CD4-positive, alpha-beta T cell treated with Interleukin-6 at 100 ng/mL for 8 hours (primary cell): ENCODE measurements around the gene UROC1.

ENCODE experiments used
- DNase-seq: peaks from one replicate; pipeline ENCODE4 v3.0.0-alpha.2; 2020; ENCODE audit warnings: mixed read lengths, low spot score

Gene UROC1

GRCh38 chr3:126516152-126516935 is 1.2 kb downstream of the UROC1 start:
- no peak for DNase-seq

- no peak for DNase-seq
Measured at GRCh38 chr3:126515066-126515706, 2.4 kb downstream of the UROC1 start.

- DNase-seq = no peak
Measured at GRCh38 chr3:126514161-126514560, 3.4 kb downstream of the UROC1 start.

- no peak for DNase-seq
Measured at GRCh38 chr3:126512916-126513650, 4.5 kb downstream of the UROC1 start.

GRCh38 chr3:126512026-126512425 is 5.5 kb downstream of the UROC1 start:
- DNase-seq = no peak

- DNase-seq = no peak
Measured at GRCh38 chr3:126511291-126511690, 6.3 kb downstream of the UROC1 start.

GRCh38 chr3:126510308-126510910 is 7.2 kb downstream of the UROC1 start:
- no peak for DNase-seq

GRCh38 chr3:126509597-126510307 is 7.8 kb downstream of the UROC1 start:
- no peak for DNase-seq

GRCh38 chr3:126508564-126508964 is 9.0 kb downstream of the UROC1 start:
- DNase-seq = no peak

GRCh38 chr3:126507886-126508285 is 9.7 kb downstream of the UROC1 start:
- no peak for DNase-seq

GRCh38 chr3:126503701-126504100 is 13.9 kb downstream of the UROC1 start:
- no peak for DNase-seq

- no peak for DNase-seq
Measured at GRCh38 chr3:126502656-126503055, 14.9 kb downstream of the UROC1 start.

GRCh38 chr3:126501736-126502135 is 15.8 kb downstream of the UROC1 start:
- no peak for DNase-seq

- no peak for DNase-seq
Measured at GRCh38 chr3:126501054-126501453, 16.5 kb downstream of the UROC1 start.

GRCh38 chr3:126500016-126500415 is 17.6 kb downstream of the UROC1 start:
- no peak for DNase-seq

- DNase-seq = no peak
Measured at GRCh38 chr3:126499401-126499800, 18.2 kb downstream of the UROC1 start.

GRCh38 chr3:126498929-126499328 is 18.6 kb downstream of the UROC1 start:
- DNase-seq = no peak

GRCh38 chr3:126498461-126498860 is 19.1 kb downstream of the UROC1 start:
- no peak for DNase-seq

GRCh38 chr3:126497956-126498355 is 19.6 kb downstream of the UROC1 start:
- DNase-seq = no peak

- no peak for DNase-seq
Measured at GRCh38 chr3:126496894-126497850, 20.4 kb downstream of the UROC1 start.

GRCh38 chr3:126495786-126496185 is 21.8 kb downstream of the UROC1 start:
- DNase-seq = no peak
